Measurements from ENCODE around the gene MSL3.
A peak's percentile ranks its signal among the peaks of the same experiment; 100 is the strongest.

Gene MSL3

GRCh38 chrX:11759461-11760311 is 1.6 kb downstream of the MSL3 start:
- peak; percentile 49 to 53 for DNase-seq

GRCh38 chrX:11760958-11761357 is 2.9 kb downstream of the MSL3 start:
- no peak for DNase-seq

GRCh38 chrX:11764602-11765067 is 6.6 kb downstream of the MSL3 start:
- DNase-seq = no peak

GRCh38 chrX:11765449-11765848 is 7.4 kb downstream of the MSL3 start:
- DNase-seq = no peak

GRCh38 chrX:11766487-11766886 is 8.4 kb downstream of the MSL3 start:
- no peak for DNase-seq

- DNase-seq = no peak
These were observed 10.0 kb downstream of the MSL3 start for GRCh38 chrX:11768039-11768438.

- DNase-seq = peak; percentile 32 to 34
These were observed 12.3 kb downstream of the MSL3 start for GRCh38 chrX:11770320-11770719.

- no peak for DNase-seq
These were observed 20.2 kb downstream of the MSL3 start for GRCh38 chrX:11778230-11778629.

- no peak for DNase-seq
These were observed 23.1 kb downstream of the MSL3 start for GRCh38 chrX:11781133-11781532.

- DNase-seq = no peak
These were observed 23.8 kb downstream of the MSL3 start for GRCh38 chrX:11781734-11782370.

- no peak for DNase-seq
These were observed 26.5 kb downstream of the MSL3 start for GRCh38 chrX:11784543-11784942.

- DNase-seq = no peak
These were observed 28.8 kb downstream of the MSL3 start for GRCh38 chrX:11786862-11787261.

GRCh38 chrX:11787564-11787963 is 29.5 kb downstream of the MSL3 start:
- DNase-seq = peak; percentile 71 to 72

GRCh38 chrX:11789809-11790208 is 31.8 kb downstream of the MSL3 start:
- no peak for DNase-seq

GRCh38 chrX:11791090-11791489 is 33.1 kb downstream of the MSL3 start:
- DNase-seq = no peak

- no peak for DNase-seq
These were observed 33.5 kb downstream of the MSL3 start for GRCh38 chrX:11791537-11791936.

GRCh38 chrX:11792461-11793421 is 34.7 kb downstream of the MSL3 start:
- DNase-seq = peak; percentile 55 to 61

GRCh38 chrX:11793734-11794133 is 35.7 kb downstream of the MSL3 start:
- DNase-seq = no peak

GRCh38 chrX:11813341-11813740 is 55.3 kb downstream of the MSL3 start:
- DNase-seq = no peak

All from activated CD4-positive, alpha-beta T cell treated with anti-CD3 and anti-CD28 coated beads, Interleukin-2, amount 50 U/mL, for 4 hours (primary cell).